Skeletal muscle tissue (tissue), 4 donors: ENCODE data around the gene HMG20A. TPM values are rescaled to one million over a fixed set of nuclear protein-coding genes. Genes with fewer than 3 reads are reported as not detected.

Experiments
- H3K27ac ChIP-seq: one replicate; pipeline ENCODE4 v1.7.0; 2013; ENCODE audit warnings: mild to moderate bottlenecking, low read depth, low read length, inconsistent platforms
- H3K27me3 ChIP-seq, 3 donors: one replicate each; pipeline ENCODE4 v1.7.0; 2013; ENCODE audit warnings: low read length in 3 of 3; ENCODE audit not compliant: control insufficient read depth in 3 of 3, insufficient read depth in 3 of 3
- H3K36me3 ChIP-seq, 3 donors: one replicate each; pipeline ENCODE4 v1.7.0; 2013; ENCODE audit warnings: low read length in 3 of 3; ENCODE audit not compliant: control insufficient read depth in 3 of 3, insufficient read depth in 3 of 3
- H3K4me1 ChIP-seq, 3 donors: one replicate each; pipeline ENCODE4 v1.7.0; 2013; ENCODE audit warnings: low read length in 3 of 3, mild to moderate bottlenecking in 3 of 3; ENCODE audit not compliant: control insufficient read depth in 3 of 3, insufficient read depth in 3 of 3
- H3K4me3 ChIP-seq, 3 donors: one replicate each; pipeline ENCODE4 v1.7.0; 2013; ENCODE audit warnings: low read length in 3 of 3
- H3K9ac ChIP-seq, 3 donors: one replicate each; pipeline ENCODE4 v1.7.0; 2013; ENCODE audit warnings: low read length in 3 of 3, mild to moderate bottlenecking in 3 of 3, moderate library complexity in 2 of 3, low read depth in 1 of 3
- H3K9me3 ChIP-seq, 3 donors: one replicate each; pipeline ENCODE4 v1.7.0; 2013; ENCODE audit warnings: low read length in 3 of 3; ENCODE audit not compliant: control insufficient read depth in 3 of 3
- total RNA-seq: library from RNA; depleted of rRNA; stranded (reverse); fragments of >200 nt; gene quantifications from one replicate; pipeline ENCODE4 v1.2.3, GENCODE V29; 2014
- donor health status: Osteomylitis.

HMG20A gene
- total RNA-seq, 1 donor from 2014 or later, result 30.3 TPM

- H3K4me1 ChIP-seq, result peaks cover 3 to 15% (median 9%) of the 10 kb centered on the region in 3 donors
Observed at GRCh38 chr15:77426377-77426776, 5.7 kb downstream of the HMG20A start.

GRCh38 chr15:77426871-77427270 is 6.2 kb downstream of the HMG20A start:
- H3K9ac ChIP-seq, result peak overlapping the region in 1 of 3 donors; percentile 0
- peaks cover 0 to 12% (median 7%) of the 10 kb centered on the region in 3 donors for H3K4me1 ChIP-seq
- no peaks in the 10 kb centered on the region for H3K9me3 ChIP-seq
- H3K4me3 ChIP-seq, result no peak overlapping the region
- H3K27me3 ChIP-seq, result no peaks in the 10 kb centered on the region
- H3K36me3 ChIP-seq, result no peaks in the 10 kb centered on the region
- H3K27ac ChIP-seq, result no peak overlapping the region

More at GRCh38 chr15:77426377-77426776, 5.7 kb downstream of the HMG20A start:
- H3K36me3 ChIP-seq, result no peaks in the 10 kb centered on the region
- H3K27me3 ChIP-seq, result no peaks in the 10 kb centered on the region
- H3K9me3 ChIP-seq, result no peaks in the 10 kb centered on the region
- H3K4me3 ChIP-seq, result no peak overlapping the region
- H3K27ac ChIP-seq, result no peak overlapping the region
- H3K9ac ChIP-seq, result peak overlapping the region in 1 of 3 donors; percentile 0

- H3K4me3 ChIP-seq, result no peak overlapping the region
- H3K36me3 ChIP-seq, result no peaks in the 10 kb centered on the region
- H3K27ac ChIP-seq, result no peak overlapping the region
- H3K4me1 ChIP-seq, result peaks cover 0 to 8% (median 2%) of the 10 kb centered on the region in 3 donors
- H3K27me3 ChIP-seq, result no peaks in the 10 kb centered on the region
- no peaks in the 10 kb centered on the region for H3K9me3 ChIP-seq
- no peak overlapping the region for H3K9ac ChIP-seq
Observed at GRCh38 chr15:77430213-77430612, 9.5 kb downstream of the HMG20A start.

- H3K9me3 ChIP-seq, result no peaks in the 10 kb centered on the region
- H3K4me3 ChIP-seq, result no peak overlapping the region
- no peaks in the 10 kb centered on the region for H3K36me3 ChIP-seq
- no peak overlapping the region for H3K9ac ChIP-seq
- H3K27me3 ChIP-seq, result no peaks in the 10 kb centered on the region
- H3K4me1 ChIP-seq, result peaks cover 0 to 7% (median 2%) of the 10 kb centered on the region in 3 donors
- H3K27ac ChIP-seq, result no peak overlapping the region
Observed at GRCh38 chr15:77430652-77431051, 10.0 kb downstream of the HMG20A start.

DNA sequence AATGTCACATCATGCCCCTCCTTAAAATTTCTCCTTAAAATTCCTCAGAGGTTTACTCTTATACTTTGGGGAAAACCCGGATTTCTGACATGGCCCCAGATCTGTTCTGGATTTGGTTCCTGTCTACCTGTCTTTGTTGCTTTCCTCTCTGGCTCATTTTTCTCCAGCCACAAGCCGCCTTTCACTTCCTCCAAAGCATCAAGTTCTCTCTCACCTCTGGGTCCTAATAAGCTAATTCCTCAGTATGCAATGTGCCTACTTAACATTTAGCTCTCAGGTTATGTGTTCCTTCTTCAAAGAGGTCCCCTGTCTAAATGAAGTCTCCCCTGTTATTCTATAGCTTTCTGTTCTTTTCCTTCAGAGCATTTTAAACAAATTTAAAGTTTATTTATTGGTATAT is 16.1 kb downstream of the HMG20A start:
- Histone ChIP-seq H3K9ac (no peak overlapping the region), H3K4me3 (no peak overlapping the region), H3K27ac (no peak overlapping the region), H3K27me3 (no peaks in the 10 kb centered on the region), H3K9me3 (no peaks in the 10 kb centered on the region), H3K4me1 (peaks cover 7 to 12% (median 10%) of the 10 kb centered on the region in 3 donors), H3K36me3 (no peaks in the 10 kb centered on the region)

- no peaks in the 10 kb centered on the region for H3K36me3 ChIP-seq
- no peak overlapping the region for H3K9ac ChIP-seq
- H3K4me1 ChIP-seq, result peaks cover 7 to 17% (median 13%) of the 10 kb centered on the region in 3 donors
- H3K27me3 ChIP-seq, result no peaks in the 10 kb centered on the region
- no peak overlapping the region for H3K27ac ChIP-seq
- no peaks in the 10 kb centered on the region for H3K9me3 ChIP-seq
- no peak overlapping the region for H3K4me3 ChIP-seq
Observed at GRCh38 chr15:77437264-77437663, 16.6 kb downstream of the HMG20A start.

- H3K4me3 ChIP-seq, result no peak overlapping the region
- no peaks in the 10 kb centered on the region for H3K9me3 ChIP-seq
- no peak overlapping the region for H3K27ac ChIP-seq
- no peaks in the 10 kb centered on the region for H3K36me3 ChIP-seq
- no peak overlapping the region for H3K9ac ChIP-seq
- H3K4me1 ChIP-seq, result peaks cover 7 to 20% (median 13%) of the 10 kb centered on the region in 3 donors
- H3K27me3 ChIP-seq, result no peaks in the 10 kb centered on the region
Observed at GRCh38 chr15:77440378-77440999, 19.8 kb downstream of the HMG20A start.

GRCh38 chr15:77446840-77447390 is 26.2 kb downstream of the HMG20A start:
- Histone ChIP-seq H3K36me3 (no peaks in the 10 kb centered on the region), H3K27me3 (no peaks in the 10 kb centered on the region), H3K9me3 (no peaks in the 10 kb centered on the region), H3K27ac (no peak overlapping the region), H3K4me1 (peaks cover 0 to 9% (median 7%) of the 10 kb centered on the region in 3 donors), H3K4me3 (no peak overlapping the region), H3K9ac (no peak overlapping the region)

DNA sequence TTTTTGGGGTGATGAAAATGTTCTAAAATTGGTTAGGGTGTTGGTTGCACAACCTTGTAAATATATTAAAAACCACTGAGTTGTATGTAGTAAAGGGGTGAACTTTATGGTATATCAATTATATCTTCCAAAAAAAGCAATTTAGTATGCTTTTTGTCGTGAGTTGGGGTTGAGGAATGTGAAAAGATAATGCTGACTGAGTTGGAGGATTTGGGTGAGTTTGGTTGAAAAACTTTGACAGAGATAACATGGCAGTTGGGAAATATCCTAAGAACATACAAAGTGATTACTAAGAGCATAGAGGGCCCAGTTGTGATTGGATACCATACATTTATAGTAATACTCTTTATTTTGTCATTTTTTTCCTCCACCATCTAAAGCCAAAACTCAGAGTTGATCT is 33.6 kb downstream of the HMG20A start:
- Histone ChIP-seq H3K4me1 (peaks cover 9 to 18% (median 16%) of the 10 kb centered on the region in 3 donors), H3K9me3 (no peaks in the 10 kb centered on the region), H3K4me3 (no peak overlapping the region), H3K36me3 (peaks cover 0 to 6% (median 2%) of the 10 kb centered on the region in 3 donors), H3K9ac (no peak overlapping the region), H3K27me3 (no peaks in the 10 kb centered on the region), H3K27ac (no peak overlapping the region)

DNA sequence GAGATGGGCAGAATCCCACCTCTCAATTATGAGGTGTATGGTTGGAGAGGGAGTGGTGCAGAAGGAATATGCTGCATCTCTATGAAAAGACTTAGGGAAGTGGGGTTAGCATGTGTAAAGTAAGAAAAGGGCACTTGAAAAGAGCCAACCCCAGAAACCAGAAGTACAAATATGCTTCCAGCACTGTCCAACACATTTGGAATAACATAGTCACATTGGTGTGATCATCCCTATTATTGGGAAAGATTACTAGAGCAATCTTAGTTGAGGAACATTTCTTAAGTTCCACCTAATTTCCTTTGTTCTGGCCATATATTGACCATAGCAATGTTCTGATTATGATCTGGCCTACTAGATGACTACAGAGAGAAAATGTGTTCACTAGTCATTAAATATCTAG is 34.3 kb downstream of the HMG20A start:
- H3K4me3 ChIP-seq, result no peak overlapping the region
- H3K4me1 ChIP-seq, result peaks cover 9 to 18% (median 16%) of the 10 kb centered on the region in 3 donors
- no peaks in the 10 kb centered on the region for H3K27me3 ChIP-seq
- H3K9me3 ChIP-seq, result no peaks in the 10 kb centered on the region
- H3K36me3 ChIP-seq, result peaks cover 0 to 6% (median 5%) of the 10 kb centered on the region in 3 donors
- H3K27ac ChIP-seq, result no peak overlapping the region
- no peak overlapping the region for H3K9ac ChIP-seq
